Measurements from ENCODE around the gene IGFL4. TPM values are rescaled to one million over a fixed set of nuclear protein-coding genes. Genes with fewer than 3 reads are reported as not detected.
"Not testable (repeated sequence)": the region's sequence is repeated elsewhere in the genome, so short reads cannot be mapped to it uniquely, and the experiment has no call there.

IGFL4 gene
- polyA plus RNA-seq = not detected

DNA sequence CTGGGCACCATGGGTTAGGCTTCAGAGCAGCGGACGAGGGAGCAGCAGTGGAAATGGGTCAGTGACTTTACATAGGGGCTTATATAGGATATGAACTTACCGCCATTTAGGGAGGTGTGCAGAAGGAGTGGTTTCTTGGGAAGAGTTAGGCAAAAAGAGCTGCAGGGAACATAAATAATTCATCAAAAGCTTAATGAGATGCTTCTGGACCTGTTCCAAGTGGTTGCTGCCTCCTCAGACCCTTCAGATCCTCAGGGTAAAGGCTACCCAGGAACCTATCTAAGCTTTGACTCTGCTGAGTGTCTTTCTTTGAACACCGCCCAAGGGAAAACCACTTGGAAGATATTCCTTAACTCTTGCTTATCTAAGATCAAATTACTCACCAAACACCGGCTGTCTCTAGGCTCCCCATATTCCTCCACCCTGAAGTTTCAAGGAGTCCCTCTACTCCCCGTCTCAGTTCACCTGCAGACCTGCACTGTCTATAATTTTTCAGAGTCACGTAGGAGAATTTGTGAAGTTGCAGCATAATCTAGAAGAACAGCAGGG is at the start of gene IGFL4:
Gene IGFL4 (minus strand): TSS at position 51 of the 549 bp plus-strand sequence. CDS start 40 bp downstream, at position 11.
- H3K27me3 Mint-ChIP-seq (ENCODE audit: low read depth in 3 of 3) = peaks cover 8 to 18% (median 9%) of the 10 kb centered on the region in 3 donors

DNA sequence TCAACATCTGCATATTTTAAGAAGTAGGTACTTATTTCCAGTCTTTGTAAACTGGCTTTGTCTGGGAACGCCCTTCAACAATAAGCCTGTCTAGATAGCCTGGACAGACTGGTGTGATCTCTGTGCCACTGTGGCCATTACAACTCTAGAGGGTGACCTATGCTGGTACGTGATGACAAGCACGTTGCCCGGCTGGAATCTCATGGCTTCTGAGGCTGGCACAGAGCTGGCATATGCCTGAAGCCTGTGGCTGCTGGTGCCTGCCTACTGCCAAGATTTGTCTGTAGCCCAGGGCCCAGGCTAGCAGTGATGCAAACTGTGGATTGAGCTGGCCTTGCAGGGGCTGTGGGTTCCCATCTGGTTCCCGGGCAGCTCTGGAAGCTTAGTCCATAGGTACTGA is 49.6 kb upstream of the IGFL4 start:
- Mint-ChIP-seq H3K36me3 (peaks cover 0 to 6% (median 2%) of the 10 kb centered on the region in 3 donors), H3K27ac (no peak overlapping the region), H3K4me3 (no peak overlapping the region), H3K9me3 (peaks cover 15 to 42% (median 21%) of the 10 kb centered on the region in 6 donors), H3K27me3 (ENCODE audit: low read depth in 3 of 3) (peaks cover 17 to 26% (median 22%) of the 10 kb centered on the region in 3 donors), H3K4me1 (no peaks in the 10 kb centered on the region)
- DNase-seq = no peak

More for the DNA sequence above, at the start of gene IGFL4:
- Mint-ChIP-seq H3K4me1 (no peaks in the 10 kb centered on the region), H3K4me3 (no peak within 1 kb of the TSS), H3K36me3 (peaks cover 0 to 3% (median 0%) of the 10 kb centered on the region in 3 donors), H3K27ac (no peak within 1 kb of the TSS), H3K9me3 (peaks cover 0 to 4% (median 0%) of the 10 kb centered on the region in 6 donors)
- no peak for DNase-seq

DNA sequence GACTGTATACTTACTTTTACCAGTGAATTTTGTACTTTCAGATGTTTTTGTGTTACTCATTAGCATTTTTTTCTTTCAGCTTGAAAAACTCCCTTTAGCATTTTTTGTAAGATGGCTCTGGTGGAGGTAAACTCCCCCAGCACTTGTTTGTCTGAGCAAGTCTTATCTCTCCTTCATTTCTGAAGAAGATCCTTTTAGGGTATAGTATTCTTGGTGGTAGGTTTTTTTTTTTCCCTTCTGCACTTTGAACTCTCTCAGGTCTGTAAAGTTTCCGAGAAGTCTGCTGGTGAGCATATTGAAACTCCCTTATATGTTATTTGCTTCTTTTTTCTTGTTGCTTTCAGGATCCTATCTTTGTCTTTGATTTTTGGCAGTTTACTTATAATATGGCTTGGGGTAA is 48.6 kb upstream of the IGFL4 start:
- peaks cover 17 to 52% (median 28%) of the 10 kb centered on the region in 6 donors for H3K9me3 Mint-ChIP-seq
- no peak overlapping the region for H3K4me3 Mint-ChIP-seq
- H3K36me3 Mint-ChIP-seq = peaks cover 0 to 7% (median 5%) of the 10 kb centered on the region in 3 donors
- H3K4me1 Mint-ChIP-seq = no peaks in the 10 kb centered on the region
- no peak overlapping the region for H3K27ac Mint-ChIP-seq
- H3K27me3 Mint-ChIP-seq (ENCODE audit: low read depth in 3 of 3) = peaks cover 16 to 29% (median 25%) of the 10 kb centered on the region in 3 donors
- no peak for DNase-seq

DNA sequence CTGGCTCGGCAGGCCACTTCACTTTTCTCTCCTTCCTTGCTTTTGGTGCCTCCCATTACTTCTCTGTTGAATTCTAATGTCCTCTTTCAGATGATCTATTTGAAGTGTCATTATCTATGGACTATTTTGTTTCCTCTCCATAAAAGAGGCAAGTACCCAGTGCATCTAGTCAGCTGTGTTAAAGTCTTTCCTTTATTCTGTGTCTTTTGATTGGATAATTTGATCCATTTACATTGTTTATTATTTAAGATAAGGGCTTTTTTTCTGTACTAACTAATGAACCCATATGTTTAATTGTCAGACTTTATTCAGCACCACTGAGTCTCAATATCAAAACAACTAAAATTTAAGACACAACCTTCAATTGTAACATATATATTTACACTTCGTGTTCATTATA is 47.3 kb upstream of the IGFL4 start:
- H3K4me1 Mint-ChIP-seq = no peaks in the 10 kb centered on the region

DNA sequence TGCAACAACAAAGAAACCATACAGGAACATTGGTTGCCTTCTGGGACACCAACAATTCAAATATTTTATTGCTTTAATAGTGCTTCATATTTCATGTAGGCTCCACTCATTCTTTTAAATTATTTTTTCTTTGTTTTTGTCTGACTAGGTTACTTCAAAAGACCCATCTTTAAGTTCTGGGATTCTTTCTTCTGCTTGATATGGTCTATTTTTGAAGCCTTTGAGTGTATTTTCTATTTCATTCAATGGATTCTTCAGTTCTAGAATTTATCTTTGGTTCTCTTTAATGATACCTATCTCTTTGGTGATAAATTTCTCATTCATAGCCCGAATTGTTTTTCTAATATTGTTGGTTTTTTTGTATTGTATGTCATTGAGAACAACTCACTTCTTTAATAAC is 45.1 kb upstream of the IGFL4 start:
- H3K27ac Mint-ChIP-seq = no peak overlapping the region
- H3K9me3 Mint-ChIP-seq = peaks cover 18 to 56% (median 30%) of the 10 kb centered on the region in 6 donors
- no peak for DNase-seq
- H3K27me3 Mint-ChIP-seq (ENCODE audit: low read depth in 3 of 3) = peaks cover 16 to 45% (median 29%) of the 10 kb centered on the region in 3 donors
- H3K4me1 Mint-ChIP-seq = no peaks in the 10 kb centered on the region
- H3K36me3 Mint-ChIP-seq = peaks cover 0 to 7% (median 5%) of the 10 kb centered on the region in 3 donors
- no peak overlapping the region for H3K4me3 Mint-ChIP-seq

More for the DNA sequence above, 47.3 kb upstream of the IGFL4 start:
- Mint-ChIP-seq H3K4me3 (no peak overlapping the region), H3K9me3 (peaks cover 17 to 56% (median 30%) of the 10 kb centered on the region in 6 donors), H3K27ac (no peak overlapping the region), H3K27me3 (ENCODE audit: low read depth in 3 of 3) (peaks cover 16 to 33% (median 27%) of the 10 kb centered on the region in 3 donors), H3K36me3 (peaks cover 0 to 7% (median 5%) of the 10 kb centered on the region in 3 donors)
- no peak for DNase-seq

DNA sequence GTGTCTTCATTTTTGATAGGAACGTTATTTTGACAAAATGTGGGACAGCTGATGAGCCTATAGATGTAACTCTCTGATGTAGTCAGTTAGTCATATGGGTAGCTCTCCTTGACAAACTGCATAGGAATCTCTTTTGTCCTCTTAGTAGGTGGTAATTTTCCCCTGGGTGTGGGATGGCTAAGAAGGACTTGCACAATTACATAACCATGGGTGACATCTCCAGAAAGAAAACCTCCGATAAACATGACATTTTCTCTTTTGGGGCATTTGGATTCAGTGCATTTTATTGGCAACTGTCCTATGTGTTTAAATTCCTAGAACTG is 41.9 kb upstream of the IGFL4 start:
- H3K4me3 Mint-ChIP-seq = no peak overlapping the region
- no peaks in the 10 kb centered on the region for H3K4me1 Mint-ChIP-seq
- peaks cover 4 to 10% (median 5%) of the 10 kb centered on the region in 3 donors for H3K36me3 Mint-ChIP-seq
- H3K9me3 Mint-ChIP-seq = peaks cover 6 to 32% (median 22%) of the 10 kb centered on the region in 6 donors
- H3K27ac Mint-ChIP-seq = no peak overlapping the region
- peaks cover 8 to 46% (median 27%) of the 10 kb centered on the region in 3 donors for H3K27me3 Mint-ChIP-seq (ENCODE audit: low read depth in 3 of 3)
- DNase-seq = no peak

DNA sequence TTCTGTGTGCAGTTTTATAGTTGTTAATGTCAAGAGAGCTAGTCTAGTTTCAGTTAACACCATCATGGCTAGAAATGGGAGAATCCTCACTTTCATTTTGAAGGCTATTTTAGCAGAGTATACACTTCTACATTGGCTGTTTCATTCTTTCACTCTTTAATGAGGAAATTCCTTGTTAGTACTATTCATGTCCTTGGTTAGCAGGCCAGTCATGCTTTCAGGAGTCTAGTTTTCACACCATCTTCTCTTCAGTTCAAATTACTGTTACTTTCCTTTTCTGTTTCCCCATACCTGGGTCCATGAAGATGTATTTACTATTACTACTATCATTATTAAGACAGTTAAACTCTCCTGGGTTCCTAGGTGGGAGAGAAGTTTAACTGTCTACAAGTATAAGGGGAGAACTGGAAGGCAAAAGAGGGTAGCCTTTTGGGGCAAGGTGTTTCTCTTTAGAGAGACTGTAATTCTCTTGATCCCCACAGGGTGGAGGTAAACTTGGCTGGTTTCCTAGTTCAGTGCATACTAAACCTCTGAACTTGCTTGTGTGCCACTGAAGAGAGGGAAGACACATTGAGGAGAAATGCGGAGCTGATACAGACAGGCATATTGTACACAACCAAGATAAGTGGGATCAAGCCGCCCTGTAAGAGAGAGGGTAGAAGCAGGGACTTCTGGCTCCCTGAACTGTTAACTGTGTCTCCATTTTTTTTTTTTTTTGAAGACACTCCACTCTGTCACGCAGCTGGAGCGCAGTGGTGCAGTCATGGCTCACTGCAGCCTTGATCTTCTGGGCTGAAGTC is 41.3 kb upstream of the IGFL4 start:
- H3K27me3 Mint-ChIP-seq (ENCODE audit: low read depth in 3 of 3) = peaks cover 11 to 46% (median 32%) of the 10 kb centered on the region in 3 donors
- peak in 2 of 3 donors; percentile 3 to 17 for DNase-seq
- peaks cover 6 to 30% (median 22%) of the 10 kb centered on the region in 6 donors for H3K9me3 Mint-ChIP-seq

DNA sequence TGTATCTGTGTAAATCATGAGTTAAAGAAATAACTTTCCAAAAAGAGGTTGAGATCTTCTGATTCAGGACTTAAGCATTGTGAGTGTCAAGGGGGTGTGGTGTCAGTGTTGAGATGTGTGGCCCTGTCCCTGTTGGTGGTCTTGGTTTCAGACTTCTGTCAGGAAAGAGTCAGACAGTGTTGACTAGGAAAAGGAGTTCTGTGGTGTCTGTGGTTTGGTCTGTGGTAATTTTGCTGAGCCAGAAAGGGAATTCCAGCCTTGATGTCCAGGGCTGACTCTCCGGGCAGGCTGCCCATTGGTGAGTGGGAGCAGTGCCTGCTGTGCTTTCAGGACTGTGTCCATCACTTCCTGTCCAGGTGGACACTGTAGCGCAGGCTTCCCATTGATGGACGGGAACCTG is 39.8 kb upstream of the IGFL4 start:
- Mint-ChIP-seq H3K27ac (no peak overlapping the region), H3K27me3 (ENCODE audit: low read depth in 3 of 3) (peaks cover 11 to 48% (median 32%) of the 10 kb centered on the region in 3 donors), H3K4me3 (no peak overlapping the region), H3K36me3 (peaks cover 4 to 5% (median 4%) of the 10 kb centered on the region in 3 donors), H3K4me1 (peaks cover 0 to 3% of the 10 kb centered on the region in 2 donors), H3K9me3 (peaks cover 3 to 16% (median 10%) of the 10 kb centered on the region in 6 donors)
- no peak for DNase-seq

More for the DNA sequence above, 41.3 kb upstream of the IGFL4 start:
- Mint-ChIP-seq H3K4me3 (no peak overlapping the region), H3K27ac (no peak overlapping the region), H3K36me3 (peaks cover 4 to 10% (median 5%) of the 10 kb centered on the region in 3 donors), H3K4me1 (peaks cover 0 to 3% of the 10 kb centered on the region in 2 donors)

DNA sequence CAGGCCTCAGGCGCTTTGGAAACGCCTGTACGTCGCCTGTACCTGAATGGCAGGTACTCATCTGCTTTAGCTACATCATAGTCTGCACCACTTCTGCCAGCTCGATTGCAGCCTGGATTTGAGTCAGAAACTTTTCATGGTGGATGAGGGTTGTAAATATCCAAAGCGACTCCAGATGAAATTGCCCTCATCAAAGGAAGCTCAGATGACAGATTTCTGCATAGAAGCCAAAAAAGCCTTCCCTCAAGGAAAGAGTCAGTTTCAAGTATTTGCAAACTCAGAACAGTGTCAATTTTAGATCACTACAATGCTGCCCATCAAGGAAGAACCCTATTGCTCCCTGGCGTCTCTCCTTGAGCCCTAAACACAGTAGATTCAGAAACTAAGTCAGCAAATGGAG is 38.8 kb upstream of the IGFL4 start:
- Mint-ChIP-seq H3K4me3 (no peak overlapping the region), H3K4me1 (peaks cover 0 to 3% of the 10 kb centered on the region in 2 donors), H3K27me3 (ENCODE audit: low read depth in 3 of 3) (peaks cover 11 to 41% (median 27%) of the 10 kb centered on the region in 3 donors), H3K27ac (no peak overlapping the region), H3K36me3 (peaks cover 0 to 4% (median 2%) of the 10 kb centered on the region in 3 donors), H3K9me3 (peaks cover 0 to 6% (median 3%) of the 10 kb centered on the region in 6 donors)
- no peak for DNase-seq

DNA sequence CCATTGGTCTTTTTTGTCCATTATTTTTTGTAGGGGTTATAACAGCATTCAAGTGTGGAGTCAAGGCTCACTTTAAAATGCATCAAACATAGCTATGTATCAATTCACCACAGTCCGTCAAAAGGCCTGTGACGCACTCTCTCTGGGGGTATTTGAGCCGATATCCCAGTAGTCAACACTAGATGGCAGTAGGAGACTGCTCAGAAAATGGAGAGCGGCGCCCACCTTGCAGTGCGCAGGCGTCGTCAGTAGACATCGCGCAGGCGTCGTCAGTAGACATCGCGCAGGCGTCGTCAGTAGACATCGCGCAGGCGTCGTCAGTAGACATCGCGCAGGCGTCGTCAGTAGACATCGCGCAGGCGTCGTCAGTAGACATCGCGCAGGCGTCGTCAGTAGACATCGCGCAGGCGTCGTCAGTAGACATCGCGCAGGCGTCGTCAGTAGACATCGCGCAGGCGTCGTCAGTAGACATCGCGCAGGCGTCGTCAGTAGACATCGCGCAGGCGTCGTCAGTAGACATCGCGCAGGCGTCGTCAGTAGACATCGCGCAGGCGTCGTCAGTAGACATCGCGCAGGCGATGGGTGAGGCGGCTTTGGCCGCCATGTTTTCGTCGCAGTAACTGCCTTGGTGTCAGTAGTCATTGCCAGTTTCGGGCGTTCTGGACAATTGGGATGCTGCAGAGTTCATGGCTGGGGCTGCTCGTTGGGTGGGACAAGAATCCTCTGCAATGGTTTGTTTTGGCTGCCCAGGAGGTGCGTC is 38.0 kb upstream of the IGFL4 start:
- peaks cover 10 to 41% (median 25%) of the 10 kb centered on the region in 3 donors for H3K27me3 Mint-ChIP-seq (ENCODE audit: low read depth in 3 of 3)
- H3K27ac Mint-ChIP-seq, H3K9me3 Mint-ChIP-seq, H3K4me1 Mint-ChIP-seq, H3K4me3 Mint-ChIP-seq, H3K36me3 Mint-ChIP-seq: not testable (repeated sequence)
- DNase-seq = peak; percentile 3 to 6 (median 4)

DNA sequence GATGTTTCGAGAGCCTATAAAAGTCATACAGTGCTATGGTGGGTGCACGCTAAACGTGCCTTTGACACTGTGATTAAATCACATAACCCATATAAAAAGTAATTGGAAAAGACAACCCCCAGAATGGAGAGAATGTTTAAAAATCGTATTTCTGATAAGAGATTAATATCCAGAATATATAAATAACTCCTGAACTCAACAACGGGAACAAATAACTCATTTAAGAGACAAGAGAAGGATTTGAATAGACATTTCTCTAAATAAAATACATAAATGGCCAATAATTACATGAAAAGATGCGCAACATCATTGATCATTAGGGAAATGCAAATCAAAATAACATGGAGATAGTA is 37.0 kb upstream of the IGFL4 start:
- Mint-ChIP-seq H3K27ac (no peak overlapping the region), H3K4me3 (peak overlapping the region in 1 of 5 donors; percentile 24), H3K4me1 (peaks cover 0 to 3% of the 10 kb centered on the region in 2 donors), H3K27me3 (ENCODE audit: low read depth in 3 of 3) (peaks cover 10 to 40% (median 25%) of the 10 kb centered on the region in 3 donors), H3K9me3 (peaks cover 0 to 3% (median 0%) of the 10 kb centered on the region in 6 donors), H3K36me3 (peaks cover 0 to 4% (median 2%) of the 10 kb centered on the region in 3 donors)
- DNase-seq = no peak

DNA sequence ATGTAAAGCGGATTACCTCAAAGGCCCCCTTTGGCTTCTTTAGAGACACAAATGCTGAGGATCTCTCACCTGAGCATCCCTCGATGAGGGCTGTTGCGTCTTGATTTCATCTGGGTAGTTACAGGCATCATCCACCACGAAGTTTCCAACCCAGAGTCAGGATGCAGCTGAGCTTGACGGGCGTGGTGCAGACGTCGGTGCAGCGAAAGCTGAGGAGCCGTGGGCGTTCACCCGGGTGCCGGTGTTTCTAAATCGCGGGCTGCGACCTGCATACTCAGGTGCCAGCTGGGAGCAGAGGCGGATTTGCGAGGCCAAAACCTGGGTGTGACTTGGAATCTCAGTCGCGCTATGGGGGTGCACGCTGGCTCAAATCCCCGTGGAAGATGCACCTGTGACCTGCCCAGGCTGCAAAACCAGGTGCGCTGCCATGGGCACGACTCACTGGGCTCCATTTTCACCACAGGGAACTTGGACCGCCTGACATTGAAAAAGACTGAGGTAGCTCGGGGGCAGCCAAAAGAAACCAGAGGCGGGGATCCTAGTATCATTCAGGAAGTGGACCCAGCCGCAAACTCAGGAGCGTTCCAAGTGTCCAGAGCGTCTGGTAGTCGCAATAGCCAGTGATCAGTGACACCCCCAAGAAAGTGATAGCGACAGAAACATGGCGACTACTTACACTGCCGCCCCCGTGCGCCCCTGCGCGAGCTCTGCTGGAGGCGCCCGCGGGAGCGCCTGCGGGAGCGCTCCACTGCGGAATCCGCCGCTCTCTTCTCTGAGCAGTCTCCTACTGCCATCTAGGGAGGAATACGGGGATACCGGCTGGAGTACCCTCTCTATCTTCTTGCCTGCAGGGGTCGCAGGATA is 36.4 kb upstream of the IGFL4 start:
- Mint-ChIP-seq H3K27me3 (ENCODE audit: low read depth in 3 of 3) (peaks cover 8 to 37% (median 21%) of the 10 kb centered on the region in 3 donors), H3K27ac (no peak overlapping the region), H3K4me3 (no peak overlapping the region), H3K36me3 (peaks cover 0 to 4% (median 2%) of the 10 kb centered on the region in 3 donors), H3K4me1 (peaks cover 0 to 3% of the 10 kb centered on the region in 2 donors), H3K9me3 (peaks cover 0 to 3% (median 0%) of the 10 kb centered on the region in 6 donors)
- no peak for DNase-seq
